Natural killer cell (primary cell): ENCODE data around the gene TIMP3. TPM values are rescaled to one million over a fixed set of nuclear protein-coding genes. Genes with fewer than 3 reads are reported as not detected.

Experiments
- ATAC-seq, 3 donors: fragments of 150-1000 bp in 2 of 3; fragments of 200-7000 bp in 1 of 3; cut with Tn5 transposase; 1 replicate in 1 of 3; 2 replicates in 2 of 3; pipeline ENCODE4 v1.10.0; 2021; ENCODE audit warnings: mild to moderate bottlenecking in 2 of 3, moderate library complexity in 2 of 3
- DNase-seq, 2 donors: peaks; one replicate each; pipeline versions ENCODE4 v3.0.0 to v3.0.0-alpha.2; 2013 to 2021; ENCODE audit warnings: mixed read lengths in 1 of 2
- H3K27ac ChIP-seq: one replicate; pipeline ENCODE4 v1.5.1; 2013; ENCODE audit warnings: mild to moderate bottlenecking, low read length
- H3K27me3 ChIP-seq: one replicate; pipeline ENCODE4 v1.6.1; 2013; ENCODE audit warnings: low read length; ENCODE audit not compliant: control insufficient read depth, insufficient read depth
- H3K36me3 ChIP-seq: one replicate; pipeline ENCODE4 v1.6.1; 2013; ENCODE audit warnings: low read length; ENCODE audit not compliant: control insufficient read depth, insufficient read depth
- H3K4me1 ChIP-seq: one replicate; pipeline ENCODE4 v1.6.1; 2013; ENCODE audit warnings: low read length; ENCODE audit not compliant: control insufficient read depth, insufficient read depth
- H3K4me3 ChIP-seq: one replicate; pipeline ENCODE4 v1.5.1; 2013; ENCODE audit warnings: low read length
- H3K9me3 ChIP-seq: one replicate; pipeline ENCODE4 v1.6.1; 2013; ENCODE audit warnings: low read length; ENCODE audit not compliant: control insufficient read depth, insufficient read depth
- H3K27ac Mint-ChIP-seq, 2 donors: one replicate each; pipeline ENCODE4 v1.8.0; 2022; ENCODE audit warnings: mild to moderate bottlenecking in 2 of 2, mixed read lengths in 2 of 2, moderate library complexity in 1 of 2
- H3K27me3 Mint-ChIP-seq, 2 donors: one replicate each; pipeline ENCODE4 v1.8.0; 2022; ENCODE audit warnings: low read depth in 2 of 2, mixed read lengths in 2 of 2
- H3K36me3 Mint-ChIP-seq: one replicate; pipeline ENCODE4 v1.8.0; 2022; ENCODE audit warnings: mixed read lengths
- H3K4me1 Mint-ChIP-seq, 2 donors: one replicate each; pipeline ENCODE4 v1.8.0; 2022; ENCODE audit warnings: mixed read lengths in 2 of 2
- H3K4me3 Mint-ChIP-seq: one replicate; pipeline ENCODE4 v1.8.0; 2022; ENCODE audit warnings: mild to moderate bottlenecking, moderate library complexity, mixed read lengths
- H3K9me3 Mint-ChIP-seq, 2 donors: one replicate each; pipeline ENCODE4 v1.8.0; 2022; ENCODE audit warnings: mixed read lengths in 2 of 2
- WGBS: methylation state at CpG from one replicate; pipeline ENCODE4 v1.1.7; 2013; ENCODE audit warnings: missing lambda C conversion rate; ENCODE audit not compliant: insufficient coverage; 5-methylcytosine and 5-hydroxymethylcytosine counted together
- intact Hi-C: fragments of 100-400 bp; cut with micrococcal nuclease; formaldehyde crosslinking; loops from one replicate; pipeline ENCODE4 v1.14.2; 2022
- total RNA-seq, 4 donors: library from RNA; stranded (reverse); fragments of 120-200 nt in 1 of 4; gene quantifications; one replicate each; pipeline versions ENCODE4 v1.2.3 to v1.2.4, GENCODE V29; 2013 to 2022
- TF ChIP-seq, protein P1 (sequence below): fragments of 200-600 bp; IDR thresholded peaks from one replicate; pipeline ENCODE4 v1.8.0; 2022; ENCODE audit warnings: antibody characterized with exemption

TIMP3 gene
- total RNA-seq, 3 donors from 2014 or later (not counting 1 experiment from before 2014, with no cell fraction given), result 0.12 TPM; not detected in 2

DNA sequence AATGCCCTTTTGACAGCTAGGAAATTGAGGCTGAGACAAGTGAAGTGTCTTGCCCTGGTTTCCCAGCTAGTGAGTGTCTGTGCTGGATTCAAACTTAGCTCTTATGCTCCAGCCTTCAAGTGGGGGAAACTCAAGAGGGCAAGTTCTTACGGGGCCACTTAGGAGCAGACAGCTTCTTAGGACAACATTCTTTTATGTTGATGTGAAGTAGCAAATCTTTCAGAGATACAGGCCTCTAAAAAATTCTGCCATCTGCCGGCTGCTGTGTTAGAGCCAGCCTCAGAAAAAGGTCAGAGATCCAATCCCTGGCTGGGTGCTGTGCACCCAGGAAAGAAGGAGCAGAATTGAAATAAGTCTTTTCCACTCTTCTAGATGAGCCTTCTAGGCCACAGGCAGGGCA, 26.6 kb downstream of the TIMP3 start:
- Mint-ChIP-seq H3K27ac (no peak overlapping the region), H3K9me3 (no peaks in the 10 kb centered on the region), H3K4me3 (no peak overlapping the region), H3K4me1 (peaks cover 0 to 4% of the 10 kb centered on the region in 2 donors), H3K36me3 (no peaks in the 10 kb centered on the region), H3K27me3 (peaks cover 0 to 3% of the 10 kb centered on the region in 2 donors)
- TF ChIP-seq, protein P1, sequence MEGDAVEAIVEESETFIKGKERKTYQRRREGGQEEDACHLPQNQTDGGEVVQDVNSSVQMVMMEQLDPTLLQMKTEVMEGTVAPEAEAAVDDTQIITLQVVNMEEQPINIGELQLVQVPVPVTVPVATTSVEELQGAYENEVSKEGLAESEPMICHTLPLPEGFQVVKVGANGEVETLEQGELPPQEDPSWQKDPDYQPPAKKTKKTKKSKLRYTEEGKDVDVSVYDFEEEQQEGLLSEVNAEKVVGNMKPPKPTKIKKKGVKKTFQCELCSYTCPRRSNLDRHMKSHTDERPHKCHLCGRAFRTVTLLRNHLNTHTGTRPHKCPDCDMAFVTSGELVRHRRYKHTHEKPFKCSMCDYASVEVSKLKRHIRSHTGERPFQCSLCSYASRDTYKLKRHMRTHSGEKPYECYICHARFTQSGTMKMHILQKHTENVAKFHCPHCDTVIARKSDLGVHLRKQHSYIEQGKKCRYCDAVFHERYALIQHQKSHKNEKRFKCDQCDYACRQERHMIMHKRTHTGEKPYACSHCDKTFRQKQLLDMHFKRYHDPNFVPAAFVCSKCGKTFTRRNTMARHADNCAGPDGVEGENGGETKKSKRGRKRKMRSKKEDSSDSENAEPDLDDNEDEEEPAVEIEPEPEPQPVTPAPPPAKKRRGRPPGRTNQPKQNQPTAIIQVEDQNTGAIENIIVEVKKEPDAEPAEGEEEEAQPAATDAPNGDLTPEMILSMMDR, result no peak
- Histone ChIP-seq H3K27me3 (no peaks in the 10 kb centered on the region), H3K9me3 (no peaks in the 10 kb centered on the region), H3K4me1 (no peaks in the 10 kb centered on the region), H3K4me3 (no peak overlapping the region), H3K27ac (no peak overlapping the region), H3K36me3 (no peaks in the 10 kb centered on the region)
- WGBS, result 82% methylated on average over 2 of the region's 2 CpGs
- no peak for ATAC-seq
- no peak for DNase-seq
- intact Hi-C loops, result no loop called here

DNA sequence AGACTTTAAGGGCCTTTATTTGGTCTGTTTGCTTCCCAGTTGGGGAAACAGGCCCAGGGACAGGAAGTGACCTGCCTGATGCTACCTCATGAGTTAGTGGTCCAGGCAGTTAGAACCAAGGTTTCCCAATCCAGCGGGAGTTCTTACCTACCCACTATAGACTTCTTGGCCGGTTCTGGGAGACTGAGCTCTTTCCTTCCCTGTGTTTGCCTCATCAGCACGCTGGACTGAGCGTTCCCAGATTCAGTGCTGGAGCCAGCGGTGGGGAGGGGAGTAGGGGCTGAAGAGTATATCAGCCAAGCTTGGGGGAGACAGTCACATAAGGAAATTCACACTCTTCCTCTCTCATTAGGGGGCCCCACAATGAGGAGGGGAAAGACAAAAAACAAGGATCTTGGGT, 27.1 kb downstream of the TIMP3 start:
- DNase-seq, result no peak
- peaks cover 0 to 3% of the 10 kb centered on the region in 2 donors for H3K27me3 Mint-ChIP-seq
- TF ChIP-seq, protein P1, result no peak
- ATAC-seq, result no peak
- Histone ChIP-seq H3K9me3 (no peaks in the 10 kb centered on the region), H3K4me1 (no peaks in the 10 kb centered on the region), H3K4me3 (no peak overlapping the region), H3K27ac (no peak overlapping the region), H3K27me3 (no peaks in the 10 kb centered on the region), H3K36me3 (no peaks in the 10 kb centered on the region)
- no peak overlapping the region for H3K4me3 Mint-ChIP-seq
- H3K4me1 Mint-ChIP-seq, result peaks cover 0 to 4% of the 10 kb centered on the region in 2 donors
- intact Hi-C loops, result no loop called here
- no peak overlapping the region for H3K27ac Mint-ChIP-seq
- no peaks in the 10 kb centered on the region for H3K9me3 Mint-ChIP-seq
- no peaks in the 10 kb centered on the region for H3K36me3 Mint-ChIP-seq
- WGBS, result 92% methylated on average over 2 of the region's 5 CpGs

DNA sequence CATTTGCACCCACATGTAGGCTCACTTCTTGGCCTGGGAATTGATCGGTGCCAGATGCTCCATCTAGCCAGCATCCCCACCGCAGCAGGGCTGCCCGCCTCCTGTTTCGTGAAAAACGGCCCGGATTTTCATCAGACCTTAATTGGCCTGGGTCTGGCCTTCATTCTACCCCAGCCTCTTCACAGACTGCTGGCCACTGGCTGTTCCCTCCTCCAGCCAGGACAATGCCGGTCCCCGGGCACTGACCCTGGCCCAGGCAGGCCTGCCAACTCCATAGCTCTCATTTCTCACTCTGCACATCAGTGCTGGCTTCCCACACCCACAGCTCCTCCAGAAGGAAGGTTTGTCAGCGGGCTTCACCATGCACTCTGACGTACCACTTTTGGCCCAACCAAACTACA, 27.9 kb downstream of the TIMP3 start:
- Mint-ChIP-seq H3K27ac (no peak overlapping the region), H3K36me3 (no peaks in the 10 kb centered on the region), H3K9me3 (no peaks in the 10 kb centered on the region), H3K4me3 (no peak overlapping the region), H3K27me3 (peaks cover 0 to 3% of the 10 kb centered on the region in 2 donors), H3K4me1 (peaks cover 0 to 4% of the 10 kb centered on the region in 2 donors)
- Histone ChIP-seq H3K27me3 (no peaks in the 10 kb centered on the region), H3K36me3 (no peaks in the 10 kb centered on the region), H3K4me3 (no peak overlapping the region), H3K9me3 (no peaks in the 10 kb centered on the region), H3K27ac (no peak overlapping the region), H3K4me1 (no peaks in the 10 kb centered on the region)
- TF ChIP-seq, protein P1, result no peak
- ATAC-seq, result no peak
- 95% methylated on average over 10 of the region's 10 CpGs for WGBS
- intact Hi-C loops, result no loop called here
- DNase-seq, result no peak

DNA sequence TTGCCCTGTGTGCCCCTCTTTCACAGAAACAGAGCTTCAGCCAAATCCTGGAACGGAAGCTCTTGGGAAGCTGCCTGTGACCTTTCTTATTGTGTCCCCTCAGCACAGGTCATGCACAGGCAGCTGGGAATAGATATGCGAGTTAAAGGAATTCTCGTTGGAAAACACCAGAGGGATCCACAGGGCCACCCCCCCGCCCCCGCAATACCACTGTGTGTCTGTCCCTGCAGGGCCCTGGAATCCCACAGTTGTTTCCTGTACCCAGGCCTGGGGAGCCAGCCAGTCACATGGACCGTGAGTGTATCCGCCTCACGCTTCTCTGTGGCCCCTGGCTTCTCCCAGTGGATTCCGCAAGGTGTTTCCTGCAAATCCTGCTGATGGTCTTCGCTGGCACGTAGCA, 29.0 kb downstream of the TIMP3 start:
- intact Hi-C loops, result no loop called here

More for the DNA sequence above, 29.0 kb downstream of the TIMP3 start:
- no peak overlapping the region for H3K27ac ChIP-seq
- ATAC-seq, result no peak
- no peaks in the 10 kb centered on the region for H3K9me3 ChIP-seq
- no peaks in the 10 kb centered on the region for H3K27me3 ChIP-seq
- Mint-ChIP-seq H3K4me3 (no peak overlapping the region), H3K27me3 (no peaks in the 10 kb centered on the region), H3K36me3 (no peaks in the 10 kb centered on the region), H3K4me1 (peaks cover 0 to 4% of the 10 kb centered on the region in 2 donors), H3K9me3 (no peaks in the 10 kb centered on the region), H3K27ac (no peak overlapping the region)
- no peak overlapping the region for H3K4me3 ChIP-seq
- WGBS, result 90% methylated on average over 11 of the region's 11 CpGs
- no peak for DNase-seq
- no peaks in the 10 kb centered on the region for H3K4me1 ChIP-seq
- TF ChIP-seq, protein P1, result no peak
- no peaks in the 10 kb centered on the region for H3K36me3 ChIP-seq
